Activated T-cell treated with anti-CD3 and anti-CD28 coated beads, Interleukin-2, amount 50 U/mL, for 4 hours (primary cell): ENCODE data around the gene LRRC39. TPM values are rescaled to one million over a fixed set of nuclear protein-coding genes. Genes with fewer than 3 reads are reported as not detected.
"Not testable (repeated sequence)": the region's sequence is repeated elsewhere in the genome, so short reads cannot be mapped to it uniquely, and the experiment has no call there.

ENCODE experiments used
- ATAC-seq, 2 donors: fragments of 200-7000 bp; cut with Tn5 transposase; one replicate each; pipeline ENCODE4 v1.10.0; 2021
- DNase-seq: peaks from one replicate; pipeline ENCODE4 v3.0.0-alpha.2; 2020
- H3K27me3 Mint-ChIP-seq: one replicate; pipeline ENCODE4 v1.8.0; 2021; ENCODE audit warnings: low read depth, mixed read lengths
- H3K36me3 Mint-ChIP-seq: one replicate; pipeline ENCODE4 v1.8.0; 2022; ENCODE audit warnings: mixed read lengths; ENCODE audit not compliant: insufficient read depth
- H3K4me1 Mint-ChIP-seq: one replicate; pipeline ENCODE4 v1.8.0; 2021; ENCODE audit warnings: low read depth, mixed read lengths
- H3K4me3 Mint-ChIP-seq: one replicate; pipeline ENCODE4 v1.8.0; 2021; ENCODE audit warnings: mild to moderate bottlenecking, moderate library complexity, mixed read lengths
- H3K9me3 Mint-ChIP-seq: one replicate; pipeline ENCODE4 v1.8.0; 2021; ENCODE audit warnings: mixed read lengths
- total RNA-seq, 3 donors: library from RNA; stranded (reverse); gene quantifications; one replicate each; pipeline ENCODE4 v1.2.1, GENCODE V29; 2021

LRRC39 gene
- under 1 TPM; 0.30 to 0.69 (median 0.38) TPM for total RNA-seq

GRCh38 chr1:100178091-100178490, at the start of gene LRRC39:
LRRC39 (minus strand) TSS chr1:100178256; CDS start chr1:100168516, 9,740 bp downstream.
- Mint-ChIP-seq H3K9me3 (peaks cover 3% of the 10 kb centered on the region), H3K4me3 (no peak within 1 kb of the TSS), H3K4me1 (no peaks in the 10 kb centered on the region), H3K36me3 (peaks cover 2% of the 10 kb centered on the region), H3K27me3 (no peaks in the 10 kb centered on the region)
- DNase-seq (no peak), ATAC-seq (no peak)

GRCh38 chr1:100222428-100222827, 44.4 kb upstream of the LRRC39 start:
- no peaks in the 10 kb centered on the region for H3K27me3 Mint-ChIP-seq
- peaks cover 10% of the 10 kb centered on the region for H3K4me1 Mint-ChIP-seq
- peaks cover 18% of the 10 kb centered on the region for H3K36me3 Mint-ChIP-seq
- H3K4me3 Mint-ChIP-seq, result no peak overlapping the region
- ATAC-seq, result no peak
- no peak for DNase-seq
- H3K9me3 Mint-ChIP-seq, result no peaks in the 10 kb centered on the region

- Mint-ChIP-seq H3K27me3 (no peaks in the 10 kb centered on the region), H3K36me3 (peaks cover 27% of the 10 kb centered on the region), H3K4me1 (peaks cover 10% of the 10 kb centered on the region), H3K4me3 (no peak overlapping the region), H3K9me3 (no peaks in the 10 kb centered on the region)
- ATAC-seq, result no peak
- DNase-seq, result no peak
Measured at GRCh38 chr1:100219883-100220282, 41.8 kb upstream of the LRRC39 start.

DNA sequence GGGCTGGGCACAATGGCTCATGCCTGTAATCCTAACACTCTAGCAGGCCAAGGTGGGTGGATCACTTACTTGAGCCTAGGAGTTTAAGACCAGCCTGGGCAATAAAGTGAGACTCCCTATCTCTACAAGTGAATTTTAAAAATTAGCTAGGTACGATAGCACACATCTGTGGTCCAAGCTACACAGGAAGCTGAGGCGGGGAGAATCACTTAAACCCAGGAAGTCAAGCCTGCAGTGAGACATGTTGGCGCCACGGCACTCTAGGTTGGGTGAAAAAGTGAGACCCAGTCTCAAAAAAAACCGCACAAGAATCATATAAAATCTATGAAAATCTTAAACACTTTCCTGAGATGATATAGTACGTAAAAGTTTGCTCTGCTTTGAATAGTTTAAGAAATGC, 41.4 kb upstream of the LRRC39 start:
- ATAC-seq, result no peak
- Mint-ChIP-seq H3K27me3 (no peaks in the 10 kb centered on the region), H3K9me3 (no peaks in the 10 kb centered on the region), H3K4me3 (no peak overlapping the region), H3K36me3 (peaks cover 27% of the 10 kb centered on the region), H3K4me1 (peaks cover 10% of the 10 kb centered on the region)
- DNase-seq, result no peak

GRCh38 chr1:100217834-100218233, 39.8 kb upstream of the LRRC39 start:
- peaks cover 32% of the 10 kb centered on the region for H3K36me3 Mint-ChIP-seq

GRCh38 chr1:100215101-100215500, 37.0 kb upstream of the LRRC39 start:
- ATAC-seq (no peak), DNase-seq (no peak)
- Mint-ChIP-seq H3K27me3 (no peaks in the 10 kb centered on the region), H3K4me1 (peaks cover 7% of the 10 kb centered on the region), H3K4me3 (no peak overlapping the region), H3K36me3 (peaks cover 47% of the 10 kb centered on the region), H3K9me3 (no peaks in the 10 kb centered on the region)

More at GRCh38 chr1:100217834-100218233, 39.8 kb upstream of the LRRC39 start:
- H3K9me3 Mint-ChIP-seq, result no peaks in the 10 kb centered on the region
- DNase-seq, result no peak
- H3K4me1 Mint-ChIP-seq, result peaks cover 10% of the 10 kb centered on the region
- ATAC-seq, result no peak
- no peak overlapping the region for H3K4me3 Mint-ChIP-seq
- no peaks in the 10 kb centered on the region for H3K27me3 Mint-ChIP-seq

DNA sequence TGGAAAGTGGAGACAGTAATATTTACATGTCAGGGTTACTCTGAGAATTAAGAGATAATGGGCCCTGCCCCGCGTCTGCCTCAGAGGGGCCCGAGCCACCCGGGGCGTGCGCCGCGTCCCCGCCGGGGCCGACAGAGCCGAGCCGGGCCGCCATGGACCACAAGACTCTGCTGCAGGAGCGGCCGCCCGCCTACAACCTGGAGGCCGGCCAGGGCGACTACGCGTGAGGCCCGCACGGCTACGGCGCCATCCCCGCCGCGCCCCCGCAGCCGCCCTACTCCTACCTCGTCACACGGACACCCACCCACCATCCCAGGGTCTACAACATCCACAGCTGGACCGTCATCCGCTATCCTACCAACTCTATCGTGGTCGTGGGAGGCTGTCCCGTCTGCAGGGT, 35.1 kb upstream of the LRRC39 start:
- Mint-ChIP-seq H3K27me3 (no peaks in the 10 kb centered on the region), H3K4me3 (no peak overlapping the region), H3K9me3 (no peaks in the 10 kb centered on the region), H3K4me1 (no peaks in the 10 kb centered on the region), H3K36me3 (peaks cover 43% of the 10 kb centered on the region)
- ATAC-seq (no peak), DNase-seq (no peak)

DNA sequence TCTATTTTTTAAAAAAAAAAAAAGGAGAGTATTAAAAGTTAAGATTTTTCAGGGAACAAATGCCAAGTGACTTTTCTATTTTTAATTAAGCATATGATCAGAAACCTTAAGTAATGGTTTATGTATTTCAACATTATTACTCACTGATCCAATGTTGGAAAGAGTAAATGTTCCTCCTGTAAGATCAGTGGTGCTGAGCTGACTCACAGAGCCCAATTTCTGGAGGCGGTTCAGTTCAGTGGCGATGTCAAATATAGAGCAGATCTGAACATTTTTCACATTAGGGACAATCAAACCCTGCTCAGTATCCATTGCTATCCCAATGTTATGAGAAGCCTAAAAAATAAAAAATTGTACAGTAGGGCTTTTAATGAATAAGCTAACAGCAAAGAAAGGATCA, 28.2 kb upstream of the LRRC39 start:
- DNase-seq (no peak), ATAC-seq (no peak)
- Mint-ChIP-seq H3K4me1 (no peaks in the 10 kb centered on the region), H3K36me3 (peaks cover 58% of the 10 kb centered on the region), H3K27me3 (no peaks in the 10 kb centered on the region), H3K4me3 (no peak overlapping the region), H3K9me3 (peaks cover 9% of the 10 kb centered on the region)

- H3K36me3 Mint-ChIP-seq, result peaks cover 59% of the 10 kb centered on the region
- H3K4me3 Mint-ChIP-seq, DNase-seq, ATAC-seq, H3K4me1 Mint-ChIP-seq, H3K9me3 Mint-ChIP-seq, H3K27me3 Mint-ChIP-seq: not testable (repeated sequence)
Measured at GRCh38 chr1:100205593-100205992, 27.5 kb upstream of the LRRC39 start.

DNA sequence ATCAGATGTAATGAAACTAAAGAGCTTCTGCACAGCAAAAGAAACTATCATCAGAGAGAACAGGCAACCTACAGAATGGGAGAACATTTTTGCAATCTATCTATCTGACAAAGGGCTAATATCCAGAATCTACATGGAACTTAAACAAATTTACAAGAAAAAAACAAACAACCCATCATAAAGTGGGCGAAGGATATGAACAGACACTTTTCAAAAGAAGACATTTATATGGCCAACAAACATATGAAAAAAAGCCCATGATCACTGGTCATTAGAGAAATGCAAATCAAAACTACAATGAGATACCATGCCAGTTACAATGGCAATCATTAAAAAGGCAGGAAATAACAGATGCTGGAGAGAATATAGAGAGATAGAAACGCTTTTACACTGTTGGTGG, 27.0 kb upstream of the LRRC39 start:
- H3K4me1 Mint-ChIP-seq, ATAC-seq, H3K4me3 Mint-ChIP-seq, H3K27me3 Mint-ChIP-seq, H3K9me3 Mint-ChIP-seq, DNase-seq: not testable (repeated sequence)
- H3K36me3 Mint-ChIP-seq, result peaks cover 59% of the 10 kb centered on the region

- ATAC-seq, H3K4me3 Mint-ChIP-seq, H3K4me1 Mint-ChIP-seq, DNase-seq, H3K9me3 Mint-ChIP-seq, H3K27me3 Mint-ChIP-seq: not testable (repeated sequence)
- peaks cover 62% of the 10 kb centered on the region for H3K36me3 Mint-ChIP-seq
Measured at GRCh38 chr1:100202703-100203102, 24.6 kb upstream of the LRRC39 start.

DNA sequence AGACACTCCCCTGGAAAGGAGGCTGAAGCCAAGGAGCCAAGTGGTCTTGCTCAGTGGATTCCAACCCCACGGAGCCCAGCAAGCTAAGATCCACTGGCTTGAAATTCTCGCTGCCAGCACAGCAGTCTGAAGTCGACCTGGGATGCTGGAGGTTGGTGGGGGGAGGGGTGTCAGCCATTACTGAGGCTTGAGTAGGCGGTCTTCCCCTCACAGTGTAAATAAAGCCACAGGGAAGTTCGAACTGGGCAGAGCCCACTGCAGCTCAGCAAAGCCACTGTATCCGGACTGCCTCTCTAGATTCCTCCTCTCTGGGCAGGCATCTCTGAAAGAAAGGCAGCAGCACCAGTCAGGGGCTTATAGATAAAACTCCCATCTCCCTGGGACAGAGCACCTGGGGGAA, 22.0 kb upstream of the LRRC39 start:
- peaks cover 65% of the 10 kb centered on the region for H3K36me3 Mint-ChIP-seq
- H3K9me3 Mint-ChIP-seq, H3K4me1 Mint-ChIP-seq, H3K4me3 Mint-ChIP-seq, DNase-seq, H3K27me3 Mint-ChIP-seq, ATAC-seq: not testable (repeated sequence)

- Mint-ChIP-seq H3K9me3 (no peaks in the 10 kb centered on the region), H3K4me1 (no peaks in the 10 kb centered on the region), H3K36me3 (peaks cover 50% of the 10 kb centered on the region), H3K27me3 (no peaks in the 10 kb centered on the region), H3K4me3 (no peak overlapping the region)
- ATAC-seq, result no peak
- DNase-seq, result no peak
Measured at GRCh38 chr1:100198596-100198995, 20.5 kb upstream of the LRRC39 start.

GRCh38 chr1:100188617-100189016, 10.6 kb upstream of the LRRC39 start:
- Mint-ChIP-seq H3K4me3 (no peak overlapping the region), H3K9me3 (no peaks in the 10 kb centered on the region), H3K4me1 (no peaks in the 10 kb centered on the region), H3K36me3 (peaks cover 13% of the 10 kb centered on the region), H3K27me3 (no peaks in the 10 kb centered on the region)
- ATAC-seq (no peak), DNase-seq (no peak)

- Mint-ChIP-seq H3K4me1 (no peaks in the 10 kb centered on the region), H3K4me3 (no peak overlapping the region), H3K9me3 (no peaks in the 10 kb centered on the region), H3K36me3 (peaks cover 13% of the 10 kb centered on the region), H3K27me3 (no peaks in the 10 kb centered on the region)
- ATAC-seq, result no peak
- DNase-seq, result no peak
Measured at GRCh38 chr1:100187912-100188311, 9.9 kb upstream of the LRRC39 start.

GRCh38 chr1:100184536-100184935, 6.5 kb upstream of the LRRC39 start:
- peaks cover 3% of the 10 kb centered on the region for H3K9me3 Mint-ChIP-seq
- ATAC-seq, result peak; percentile 14 to 37

More at GRCh38 chr1:100184536-100184935, 6.5 kb upstream of the LRRC39 start:
- no peaks in the 10 kb centered on the region for H3K4me1 Mint-ChIP-seq
- H3K36me3 Mint-ChIP-seq, result no peaks in the 10 kb centered on the region
- no peak for DNase-seq
- H3K4me3 Mint-ChIP-seq, result no peak overlapping the region
- no peaks in the 10 kb centered on the region for H3K27me3 Mint-ChIP-seq
